Mucosa of descending colon (tissue), 3 donors: ENCODE measurements around the gene PARP2. TPM values are rescaled to one million over a fixed set of nuclear protein-coding genes. Genes with fewer than 3 reads are reported as not detected.
A peak's percentile ranks its signal among the peaks of the same experiment; 100 is the strongest.

Experiments
- ATAC-seq: fragments of 200-7000 bp; cut with Tn5 transposase; one replicate; pipeline ENCODE4 v1.9.1; 2020; ENCODE audit warnings: mild to moderate bottlenecking, moderate library complexity
- DNase-seq, 3 donors: peaks; one replicate each; pipeline ENCODE4 v3.0.0-alpha.2; 2020
- H3K36me3 ChIP-seq: fragments of 200-600 bp; one replicate; pipeline ENCODE4 v1.8.0; 2021; ENCODE audit warnings: low read depth, mild to moderate bottlenecking
- H3K4me1 ChIP-seq: fragments of 200-600 bp; one replicate; pipeline ENCODE4 v1.8.0; 2021; ENCODE audit warnings: low read depth, mild to moderate bottlenecking
- H3K4me3 ChIP-seq: fragments of 200-600 bp; one replicate; pipeline ENCODE4 v1.8.0; 2021; ENCODE audit warnings: mild to moderate bottlenecking
- H3K9me3 ChIP-seq: fragments of 200-600 bp; one replicate; pipeline ENCODE4 v1.8.0; 2021; ENCODE audit warnings: mild to moderate bottlenecking
- intact Hi-C, 2 donors: fragments of 100-400 bp; cut with DNase I in 1 of 2; cut with micrococcal nuclease in 1 of 2; formaldehyde crosslinking; loops; one replicate each; pipeline versions ENCODE4 v1.11.0 to v1.11.1; 2022; cut with DNase I, micrococcal nuclease
- total RNA-seq, 3 donors: library from RNA; stranded (reverse); fragmentation: NEBNext Ultra II Directional in 2 of 3; extraction: Animal tissue kit (Norgen Biotek cat#: 25700) in 2 of 3; gene quantifications; one replicate each; pipeline versions ENCODE4 v1.2.1 to v1.2.4, GENCODE V29; 2021 to 2023
- TF ChIP-seq, protein P1 (sequence below): fragments of 200-600 bp; IDR thresholded peaks from one replicate; pipeline ENCODE4 v1.8.0; 2022; ENCODE audit warnings: antibody characterized with exemption, mild to moderate bottlenecking
- donor health status: DM: no; HTN: no; CAD: no; lungs with moderate emphysema.
- donor health status: DM: no; HTN: no; CAD: no.
- donor health status: DM: no; HTN: yes; CAD: no.

The PARP2 gene
- total RNA-seq, 3 donors from 2014 or later: 9.3 to 20.1 (median 14.8) TPM

- DNase-seq (no peak), ATAC-seq (no peak)
- H3K4me1 ChIP-seq: peaks cover 6% of the 10 kb centered on the region
- intact Hi-C loops: loop anchor here in 1 of 2 donors (5.0 kb wide), 1 partner anchor 278 kb away; no protein-coding TSS in a partner anchor
- no peaks in the 10 kb centered on the region for H3K36me3 ChIP-seq
- TF ChIP-seq, protein P1, sequence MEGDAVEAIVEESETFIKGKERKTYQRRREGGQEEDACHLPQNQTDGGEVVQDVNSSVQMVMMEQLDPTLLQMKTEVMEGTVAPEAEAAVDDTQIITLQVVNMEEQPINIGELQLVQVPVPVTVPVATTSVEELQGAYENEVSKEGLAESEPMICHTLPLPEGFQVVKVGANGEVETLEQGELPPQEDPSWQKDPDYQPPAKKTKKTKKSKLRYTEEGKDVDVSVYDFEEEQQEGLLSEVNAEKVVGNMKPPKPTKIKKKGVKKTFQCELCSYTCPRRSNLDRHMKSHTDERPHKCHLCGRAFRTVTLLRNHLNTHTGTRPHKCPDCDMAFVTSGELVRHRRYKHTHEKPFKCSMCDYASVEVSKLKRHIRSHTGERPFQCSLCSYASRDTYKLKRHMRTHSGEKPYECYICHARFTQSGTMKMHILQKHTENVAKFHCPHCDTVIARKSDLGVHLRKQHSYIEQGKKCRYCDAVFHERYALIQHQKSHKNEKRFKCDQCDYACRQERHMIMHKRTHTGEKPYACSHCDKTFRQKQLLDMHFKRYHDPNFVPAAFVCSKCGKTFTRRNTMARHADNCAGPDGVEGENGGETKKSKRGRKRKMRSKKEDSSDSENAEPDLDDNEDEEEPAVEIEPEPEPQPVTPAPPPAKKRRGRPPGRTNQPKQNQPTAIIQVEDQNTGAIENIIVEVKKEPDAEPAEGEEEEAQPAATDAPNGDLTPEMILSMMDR: no peak
- H3K9me3 ChIP-seq: no peaks in the 10 kb centered on the region
- H3K4me3 ChIP-seq: no peak overlapping the region
These were observed 14.1 kb upstream of the PARP2 start for GRCh38 chr14:20329355-20329754.

- Histone ChIP-seq H3K4me3 (no peak overlapping the region), H3K9me3 (no peaks in the 10 kb centered on the region), H3K4me1 (peaks cover 6% of the 10 kb centered on the region), H3K36me3 (no peaks in the 10 kb centered on the region)
- intact Hi-C loops: loop anchor here in 1 of 2 donors (10.0 kb wide), 1 partner anchor 354 kb away; the partner anchor contains the start of genes ANG and RNASE4
- ATAC-seq (no peak), DNase-seq (no peak)
- TF ChIP-seq, protein P1: no peak
These were observed 12.3 kb upstream of the PARP2 start for GRCh38 chr14:20331053-20331613.

DNA sequence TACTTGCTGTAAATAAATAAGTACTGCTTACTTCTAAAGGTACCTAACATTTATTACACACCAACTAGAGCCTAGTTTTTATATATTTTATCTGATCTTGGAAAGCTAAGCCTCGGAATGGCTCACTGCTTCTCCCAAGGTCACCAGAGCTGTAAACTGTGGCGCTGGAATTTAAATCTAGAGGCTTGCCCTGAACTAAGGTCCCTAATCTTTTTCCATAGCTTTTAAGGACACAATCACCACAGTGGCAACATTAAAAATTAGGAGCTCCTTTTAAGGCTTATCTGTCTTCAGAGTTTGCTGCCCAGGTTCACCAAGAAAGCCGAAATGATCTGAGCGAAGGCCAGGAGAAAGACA is 11.0 kb upstream of the PARP2 start:
- ATAC-seq: peak; percentile 67
- no peaks in the 10 kb centered on the region for H3K9me3 ChIP-seq
- peak overlapping the region; percentile 30 for H3K4me3 ChIP-seq
- TF ChIP-seq, protein P1: no peak
- peaks cover 6% of the 10 kb centered on the region for H3K4me1 ChIP-seq
- peak in 1 of 3 donors; percentile 43 for DNase-seq
- intact Hi-C loops: loop anchor here in 1 of 2 donors (10.0 kb wide), 1 partner anchor 352 kb away; the partner anchor contains the start of genes ANG and RNASE4
- H3K36me3 ChIP-seq: no peaks in the 10 kb centered on the region

DNA sequence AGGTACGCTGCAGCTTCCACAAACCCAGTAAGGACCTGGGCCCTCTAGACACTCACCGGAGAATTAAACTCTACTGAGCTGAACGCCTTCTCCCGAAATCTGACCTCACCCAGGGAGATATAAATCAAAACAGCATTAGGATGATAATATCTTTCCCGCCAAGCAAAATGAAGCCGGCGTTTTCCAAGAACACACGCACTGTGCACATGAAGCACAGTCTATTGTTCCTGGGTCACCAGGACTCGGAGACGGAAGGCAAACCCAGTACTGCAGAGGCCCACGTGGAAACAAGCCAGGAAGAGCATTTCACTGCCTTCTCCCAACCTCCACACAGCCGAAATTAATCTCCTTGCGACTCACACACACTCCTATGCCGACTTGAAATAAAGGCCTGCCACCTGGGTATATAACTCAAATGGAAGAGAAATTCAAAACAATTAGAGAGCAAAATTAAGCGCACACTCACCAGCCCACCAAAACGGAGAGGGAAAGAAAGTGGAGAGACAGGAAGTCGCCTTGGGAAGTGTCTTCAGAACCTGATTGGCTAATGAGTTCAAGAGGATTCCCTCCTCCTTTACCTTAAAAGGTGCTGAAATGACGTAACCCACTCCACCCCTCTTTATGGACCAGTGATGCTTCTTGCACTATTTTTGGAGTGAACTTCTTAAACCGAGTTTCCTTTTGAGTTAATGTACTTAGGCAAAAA is 10.5 kb upstream of the PARP2 start, which contains the start of gene CCNB1IP1:
TSS of gene CCNB1IP1 (minus strand) at position 492 of the 706 bp plus-strand sequence. CDS start 16,756 bp downstream, outside the sequence.
- Histone ChIP-seq H3K4me1 (peaks cover 6% of the 10 kb centered on the region), H3K36me3 (no peaks in the 10 kb centered on the region), H3K4me3 (peak within 1 kb of the TSS; percentile 30), H3K9me3 (no peaks in the 10 kb centered on the region)
- intact Hi-C loops: loop anchor here in 1 of 2 donors (10.0 kb wide), 1 partner anchor 352 kb away; the partner anchor contains the start of genes ANG and RNASE4
- ATAC-seq (peak; percentile 99), DNase-seq (peak in 2 of 3 donors; percentile 40 to 78)
- TF ChIP-seq, protein P1: no peak

GRCh38 chr14:20333494-20333841 is 10.0 kb upstream of the PARP2 start:
- DNase-seq (no peak), ATAC-seq (no peak)
- intact Hi-C loops: loop anchor here in 1 of 2 donors (10.0 kb wide), 1 partner anchor 351 kb away; the partner anchor contains the start of genes ANG and RNASE4
- no peaks in the 10 kb centered on the region for H3K36me3 ChIP-seq
- no peaks in the 10 kb centered on the region for H3K9me3 ChIP-seq
- no peak overlapping the region for H3K4me3 ChIP-seq
- peaks cover 6% of the 10 kb centered on the region for H3K4me1 ChIP-seq
- TF ChIP-seq, protein P1: no peak
